GM12865 (cell line): ENCODE measurements around the gene PWWP2B.

Experiments
- DNase-seq: peaks from one replicate; pipeline ENCODE4 v3.0.0; 2010; ENCODE audit warnings: low read depth
- H3K4me3 ChIP-seq: 2 replicates; pipeline ENCODE4 v1.5.1; 2011; ENCODE audit warnings: mild to moderate bottlenecking, low read depth, low read length, control low read depth
- CTCF ChIP-seq: IDR thresholded peaks from 2 replicates; pipeline ENCODE4 v1.5.1; 2011; ENCODE audit warnings: low read length, control low read depth, low read depth, inconsistent platforms; ENCODE audit not compliant: insufficient read depth; ENCODE audit errors: missing control alignments

Gene PWWP2B

GRCh38 chr10:132463333-132464255 is 66.6 kb downstream of the PWWP2B start:
- no peak for DNase-seq
- H3K4me3 ChIP-seq: no peak overlapping the region
- TF ChIP-seq CTCF: no peak

- TF ChIP-seq CTCF: no peak
- no peak overlapping the region for H3K4me3 ChIP-seq
- DNase-seq: no peak
Observed at GRCh38 chr10:132464256-132465192, 67.5 kb downstream of the PWWP2B start.

GRCh38 chr10:132465193-132465888 is 68.3 kb downstream of the PWWP2B start:
- H3K4me3 ChIP-seq: no peak overlapping the region
- DNase-seq: no peak
- no peak for TF ChIP-seq CTCF

- H3K4me3 ChIP-seq: no peak overlapping the region
- no peak for TF ChIP-seq CTCF
- DNase-seq: no peak
Observed at GRCh38 chr10:132465889-132466519, 69.0 kb downstream of the PWWP2B start.

GRCh38 chr10:132466520-132467463 is 69.8 kb downstream of the PWWP2B start:
- no peak for TF ChIP-seq CTCF
- DNase-seq: no peak
- no peak overlapping the region for H3K4me3 ChIP-seq
